Measurements from ENCODE around the gene ADCY2. TPM values are rescaled to one million over a fixed set of nuclear protein-coding genes. Genes with fewer than 3 reads are reported as not detected.
A peak's percentile ranks its signal among the peaks of the same experiment; 100 is the strongest.

The ADCY2 gene
- total and polyA plus RNA-seq, 8 donors: 0.29 to 7.5 (median 1.1) TPM

- Histone ChIP-seq H3K27ac (no peak overlapping the region), H3K36me3 (no peaks in the 10 kb centered on the region), H3K4me1 (no peaks in the 10 kb centered on the region), H3K4me3 (no peak overlapping the region), H3K9me3 (no peaks in the 10 kb centered on the region), H3K27me3 (no peaks in the 10 kb centered on the region)
- intact Hi-C loops (cut with DNase I; ENCODE audit: low total_unique reads): no loop called here
- 68 to 94% (median 89%) methylated on average over 3 of the region's 3 CpGs for WGBS, 5 donors
- TF ChIP-seq EP300 (IDR thresholded peaks at IDR 0.05) (no peak), POLR2A (IDR thresholded peaks at IDR 0.05) (no peak), POLR2AphosphoS5 (IDR thresholded peaks at IDR 0.05) (no peak)
- TF ChIP-seq, protein P1, sequence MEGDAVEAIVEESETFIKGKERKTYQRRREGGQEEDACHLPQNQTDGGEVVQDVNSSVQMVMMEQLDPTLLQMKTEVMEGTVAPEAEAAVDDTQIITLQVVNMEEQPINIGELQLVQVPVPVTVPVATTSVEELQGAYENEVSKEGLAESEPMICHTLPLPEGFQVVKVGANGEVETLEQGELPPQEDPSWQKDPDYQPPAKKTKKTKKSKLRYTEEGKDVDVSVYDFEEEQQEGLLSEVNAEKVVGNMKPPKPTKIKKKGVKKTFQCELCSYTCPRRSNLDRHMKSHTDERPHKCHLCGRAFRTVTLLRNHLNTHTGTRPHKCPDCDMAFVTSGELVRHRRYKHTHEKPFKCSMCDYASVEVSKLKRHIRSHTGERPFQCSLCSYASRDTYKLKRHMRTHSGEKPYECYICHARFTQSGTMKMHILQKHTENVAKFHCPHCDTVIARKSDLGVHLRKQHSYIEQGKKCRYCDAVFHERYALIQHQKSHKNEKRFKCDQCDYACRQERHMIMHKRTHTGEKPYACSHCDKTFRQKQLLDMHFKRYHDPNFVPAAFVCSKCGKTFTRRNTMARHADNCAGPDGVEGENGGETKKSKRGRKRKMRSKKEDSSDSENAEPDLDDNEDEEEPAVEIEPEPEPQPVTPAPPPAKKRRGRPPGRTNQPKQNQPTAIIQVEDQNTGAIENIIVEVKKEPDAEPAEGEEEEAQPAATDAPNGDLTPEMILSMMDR (IDR thresholded peaks at IDR 0.05): no peak
- no peak for DNase-seq
Measured at GRCh38 chr5:7515284-7515914, 119.5 kb downstream of the ADCY2 start.

DNA sequence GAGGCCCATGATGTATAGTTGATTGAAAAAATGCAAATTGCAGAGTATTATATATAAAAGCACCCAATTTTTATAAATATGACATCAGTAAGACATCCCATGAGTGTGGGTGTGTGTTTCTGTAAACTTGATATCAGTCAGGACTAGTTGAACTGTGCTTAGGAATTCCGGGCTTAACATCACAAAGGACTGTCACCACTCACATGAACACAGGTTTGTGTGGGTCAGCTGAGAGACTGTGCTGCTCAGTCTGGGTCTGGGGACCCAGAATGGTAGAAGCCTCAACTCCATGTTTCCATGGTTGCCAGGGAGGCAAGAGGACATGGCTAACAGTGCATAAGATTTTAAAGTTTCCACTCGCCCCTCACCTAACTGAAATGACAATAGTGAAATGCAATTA lies 120.3 kb downstream of the ADCY2 start:
- intact Hi-C loops (cut with DNase I; ENCODE audit: low total_unique reads): no loop called here
- Histone ChIP-seq H3K4me1 (no peaks in the 10 kb centered on the region), H3K4me3 (no peak overlapping the region), H3K36me3 (no peaks in the 10 kb centered on the region), H3K27ac (no peak overlapping the region), H3K9me3 (no peaks in the 10 kb centered on the region), H3K27me3 (no peaks in the 10 kb centered on the region)
- TF ChIP-seq, protein P1 (IDR thresholded peaks at IDR 0.05): no peak
- TF ChIP-seq POLR2A (IDR thresholded peaks at IDR 0.05) (no peak), POLR2AphosphoS5 (IDR thresholded peaks at IDR 0.05) (no peak), EP300 (IDR thresholded peaks at IDR 0.05) (no peak)
- DNase-seq: no peak
- 75 to 89% (median 83%) methylated on average over 2 of the region's 2 CpGs for WGBS, 5 donors

- intact Hi-C loops (cut with DNase I; ENCODE audit: low total_unique reads): no loop called here
- DNase-seq: no peak
- H3K4me3 ChIP-seq: no peak overlapping the region
- H3K36me3 ChIP-seq: peaks cover 0 to 5% (median 2%) of the 10 kb centered on the region in 4 donors
- TF ChIP-seq, protein P1 (IDR thresholded peaks at IDR 0.05): no peak
- no peak for TF ChIP-seq EP300 (IDR thresholded peaks at IDR 0.05)
- no peak for TF ChIP-seq POLR2A (IDR thresholded peaks at IDR 0.05)
- TF ChIP-seq POLR2AphosphoS5 (IDR thresholded peaks at IDR 0.05): no peak
- H3K4me1 ChIP-seq: no peaks in the 10 kb centered on the region
- no peaks in the 10 kb centered on the region for H3K27me3 ChIP-seq
- H3K27ac ChIP-seq: no peak overlapping the region
- no peaks in the 10 kb centered on the region for H3K9me3 ChIP-seq
- WGBS, 5 donors: 80 to 87% (median 85%) methylated on average over 3 of the region's 3 CpGs
Measured at GRCh38 chr5:7517006-7517405, 121.1 kb downstream of the ADCY2 start.

DNA sequence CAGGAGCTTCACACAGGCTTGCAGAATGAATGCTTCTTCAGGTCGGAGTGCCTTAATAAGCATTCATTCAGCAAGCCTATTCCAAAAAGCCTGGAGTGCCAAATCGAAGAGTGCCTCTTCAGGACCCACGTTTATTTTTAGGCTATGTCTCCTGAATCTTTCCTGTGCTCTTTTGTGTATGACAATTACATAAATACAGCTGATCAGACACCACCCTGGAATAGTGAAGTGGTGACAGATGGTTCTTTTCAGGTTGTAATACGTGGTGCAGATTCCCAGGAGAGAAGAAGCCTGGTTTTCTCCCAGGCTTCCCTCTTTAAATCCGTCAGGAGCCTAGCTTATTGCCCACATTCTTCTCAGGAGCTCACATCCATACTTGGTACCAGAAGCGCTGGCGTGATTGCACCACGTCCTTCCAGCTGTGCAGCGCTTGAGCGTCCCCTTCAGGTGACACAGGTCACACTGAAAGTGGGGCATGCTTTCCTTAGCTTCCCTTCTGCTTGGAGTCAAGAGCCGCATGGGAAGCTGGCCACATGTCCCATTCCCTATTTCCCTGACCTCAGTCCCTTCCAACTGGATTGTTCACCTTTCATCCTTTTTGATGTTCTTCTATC lies 123.1 kb downstream of the ADCY2 start:
- H3K4me3 ChIP-seq: no peak overlapping the region
- H3K4me1 ChIP-seq: no peaks in the 10 kb centered on the region
- no peaks in the 10 kb centered on the region for H3K27me3 ChIP-seq
- H3K9me3 ChIP-seq: no peaks in the 10 kb centered on the region
- WGBS, 5 donors: 61 to 72% (median 66%) methylated on average over 11 of the region's 11 CpGs
- TF ChIP-seq EP300 (IDR thresholded peaks at IDR 0.05) (no peak), POLR2A (IDR thresholded peaks at IDR 0.05) (no peak), POLR2AphosphoS5 (IDR thresholded peaks at IDR 0.05) (no peak)
- TF ChIP-seq, protein P1 (IDR thresholded peaks at IDR 0.05): no peak
- peaks cover 0 to 7% (median 4%) of the 10 kb centered on the region in 4 donors for H3K36me3 ChIP-seq
- no peak overlapping the region for H3K27ac ChIP-seq
- intact Hi-C loops (cut with DNase I; ENCODE audit: low total_unique reads): no loop called here
- DNase-seq: peak in 1 of 2 donors; percentile 54

Measured in stomach (tissue), 9 donors.